Adipocyte (in vitro differentiated cells): ENCODE results near the gene GHR.

Source experiments
- DNase-seq: peaks from one replicate; pipeline ENCODE4 v3.0.0-alpha.2; 2015; ENCODE audit warnings: low read depth
- H3K27me3 ChIP-seq: replicated peaks from 2 replicates; pipeline ENCODE4 v1.7.0; 2013; ENCODE audit warnings: mild to moderate bottlenecking, low read length, moderate library complexity; ENCODE audit not compliant: control insufficient read depth, insufficient read depth
- H3K36me3 ChIP-seq: 2 replicates; pipeline ENCODE4 v1.7.0; 2013; ENCODE audit warnings: low read length, mild to moderate bottlenecking, moderate library complexity; ENCODE audit not compliant: control insufficient read depth, insufficient read depth, severe bottlenecking
- H3K4me1 ChIP-seq: 2 replicates; pipeline ENCODE4 v1.7.0; 2013; ENCODE audit warnings: mild to moderate bottlenecking, low read length, moderate library complexity; ENCODE audit not compliant: control insufficient read depth, insufficient read depth
- H3K4me3 ChIP-seq: 2 replicates; pipeline ENCODE4 v1.7.0; 2013; ENCODE audit warnings: mild to moderate bottlenecking, low read length, moderate library complexity
- H3K9ac ChIP-seq: 2 replicates; pipeline ENCODE4 v1.7.0; 2013; ENCODE audit warnings: mild to moderate bottlenecking, low read length, moderate library complexity
- H3K9me3 ChIP-seq: 2 replicates; pipeline ENCODE4 v1.7.0; 2013; ENCODE audit warnings: mild to moderate bottlenecking, low read length, moderate library complexity; ENCODE audit not compliant: control insufficient read depth

Gene GHR

DNA sequence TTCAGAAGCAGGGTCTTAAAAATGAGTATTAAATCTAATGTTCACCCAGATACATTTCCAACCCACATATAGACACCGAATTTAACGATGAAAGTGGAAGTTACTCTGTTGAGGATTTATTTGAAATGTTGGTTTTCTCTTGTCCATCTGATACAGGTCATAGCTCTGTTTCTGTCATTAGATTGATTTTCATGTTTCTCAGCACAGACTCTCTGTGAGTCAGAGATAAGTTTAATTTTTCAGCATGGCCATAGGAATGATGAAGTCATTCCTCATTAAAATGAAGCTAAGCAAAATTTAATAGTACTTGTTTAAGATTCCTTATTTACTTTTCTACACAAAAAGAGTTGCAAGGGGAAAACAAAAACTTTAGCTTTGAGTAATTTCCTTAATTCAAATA is 38.8 kb downstream of the GHR start:
- Histone ChIP-seq H3K4me1 (no peaks in the 10 kb centered on the region), H3K9me3 (no peaks in the 10 kb centered on the region), H3K4me3 (no peak overlapping the region), H3K36me3 (peaks cover 10% of the 10 kb centered on the region), H3K27me3 (no peaks in the 10 kb centered on the region), H3K9ac (no peak overlapping the region)
- no peak for DNase-seq

DNA sequence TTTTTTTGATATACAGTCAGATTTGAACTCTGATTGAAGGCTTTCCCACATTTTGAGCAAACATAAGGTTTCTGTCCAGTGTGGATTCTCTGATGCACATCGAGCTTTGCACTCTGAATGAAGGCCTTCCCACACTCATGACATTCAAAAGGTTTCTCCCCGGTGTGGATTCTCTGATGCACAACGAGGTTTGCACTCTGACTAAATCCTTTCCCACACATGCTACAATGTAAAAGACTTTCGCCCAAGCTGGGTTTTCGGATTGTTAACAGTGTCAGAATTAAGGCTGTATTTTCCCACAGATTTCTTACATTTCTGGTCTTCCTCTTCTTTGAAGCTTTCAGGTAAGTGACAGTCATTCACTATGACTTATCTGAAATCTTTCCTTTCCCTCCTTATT is 44.3 kb downstream of the GHR start:
- Histone ChIP-seq H3K4me3 (no peak overlapping the region), H3K36me3 (peaks cover 37% of the 10 kb centered on the region), H3K9ac (no peak overlapping the region), H3K27me3 (no peaks in the 10 kb centered on the region), H3K9me3 (no peaks in the 10 kb centered on the region), H3K4me1 (peaks cover 7% of the 10 kb centered on the region)
- no peak for DNase-seq

DNA sequence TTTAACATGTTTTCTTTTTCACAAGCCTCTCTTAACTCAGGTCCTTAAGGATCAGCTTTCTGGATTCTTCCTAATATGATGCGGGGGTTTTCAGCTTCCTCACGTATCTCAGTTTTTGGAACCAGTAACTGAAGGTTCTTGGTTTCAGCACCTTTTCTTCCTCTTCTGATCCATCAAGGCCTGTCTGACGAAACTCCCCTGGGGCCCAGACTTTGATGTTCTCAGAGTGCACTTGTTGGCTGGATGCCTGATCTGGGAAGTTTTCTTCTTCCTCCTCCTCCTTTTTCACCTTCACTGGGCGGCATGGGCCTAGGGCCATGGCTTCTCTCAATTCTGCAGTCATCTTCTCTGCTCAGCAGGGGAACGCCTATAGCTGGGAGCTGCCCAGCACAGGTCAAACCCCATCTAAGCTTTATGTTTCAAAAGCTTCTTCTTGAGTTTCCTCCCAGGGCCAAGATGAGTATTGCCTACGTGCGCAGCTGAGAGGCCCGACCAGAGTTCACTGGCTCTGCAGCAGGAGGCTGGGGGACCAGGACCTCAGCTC is 44.8 kb downstream of the GHR start:
- no peak for DNase-seq
- no peak overlapping the region for H3K9ac ChIP-seq
- no peak overlapping the region for H3K4me3 ChIP-seq
- H3K27me3 ChIP-seq: no peaks in the 10 kb centered on the region
- peaks cover 37% of the 10 kb centered on the region for H3K36me3 ChIP-seq
- H3K9me3 ChIP-seq: no peaks in the 10 kb centered on the region
- peaks cover 11% of the 10 kb centered on the region for H3K4me1 ChIP-seq

DNA sequence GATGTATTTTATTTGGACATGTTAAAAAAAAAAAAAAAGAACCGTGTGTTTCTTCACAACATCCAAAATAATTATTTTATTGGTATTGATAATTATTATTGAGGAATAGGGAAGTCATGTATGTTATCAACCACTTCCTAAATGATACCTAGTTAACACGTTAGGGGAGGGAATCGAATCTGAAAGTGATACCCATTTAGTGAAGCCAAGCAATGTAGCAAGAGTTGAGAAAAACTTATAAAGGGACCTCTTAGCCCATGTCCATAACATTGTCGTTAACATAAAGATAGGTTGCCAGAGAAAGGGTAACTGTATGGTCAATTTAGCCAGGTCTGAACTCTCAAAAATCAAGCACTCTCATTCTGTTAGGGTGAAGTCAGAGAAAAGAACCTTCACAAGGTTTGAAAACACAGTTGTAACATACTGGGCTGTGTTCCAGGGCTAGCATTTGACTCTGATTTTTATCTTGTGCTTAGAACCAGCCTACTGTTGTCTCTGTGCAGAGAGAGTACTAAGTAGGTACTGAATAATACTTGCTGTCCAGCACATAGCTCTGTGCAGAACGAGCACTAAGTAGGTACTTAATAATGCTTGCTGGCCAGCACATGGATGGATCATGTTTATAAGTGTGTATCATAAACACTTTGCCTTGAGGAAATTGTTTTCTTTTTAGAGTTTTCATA is 60.4 kb downstream of the GHR start:
- no peak overlapping the region for H3K4me3 ChIP-seq
- H3K36me3 ChIP-seq: peaks cover 39% of the 10 kb centered on the region
- DNase-seq: peak; percentile 25
- no peak overlapping the region for H3K9ac ChIP-seq
- no peaks in the 10 kb centered on the region for H3K27me3 ChIP-seq
- peaks cover 7% of the 10 kb centered on the region for H3K4me1 ChIP-seq
- H3K9me3 ChIP-seq: no peaks in the 10 kb centered on the region

DNA sequence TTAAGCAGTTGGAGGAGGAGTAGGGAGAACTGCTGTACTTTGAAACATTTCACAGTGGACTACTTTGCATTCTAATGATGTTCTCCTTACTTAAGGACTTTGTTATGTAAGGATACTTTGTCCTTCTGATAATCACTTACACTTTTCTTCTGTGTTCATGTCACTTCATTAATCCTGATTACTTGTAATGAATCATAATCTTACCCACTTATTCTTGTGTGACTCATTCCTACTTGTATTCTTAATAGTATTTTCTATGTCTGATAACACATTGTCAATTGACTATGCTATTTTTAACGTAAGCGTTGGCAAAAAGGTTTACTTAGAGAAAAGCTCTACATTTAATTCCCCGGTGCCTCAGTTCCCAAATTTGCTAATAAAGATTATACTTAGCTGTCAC is 63.8 kb downstream of the GHR start:
- Histone ChIP-seq H3K36me3 (peaks cover 47% of the 10 kb centered on the region), H3K27me3 (no peaks in the 10 kb centered on the region), H3K9ac (no peak overlapping the region), H3K4me3 (no peak overlapping the region), H3K4me1 (peaks cover 21% of the 10 kb centered on the region), H3K9me3 (no peaks in the 10 kb centered on the region)
- DNase-seq: no peak

DNA sequence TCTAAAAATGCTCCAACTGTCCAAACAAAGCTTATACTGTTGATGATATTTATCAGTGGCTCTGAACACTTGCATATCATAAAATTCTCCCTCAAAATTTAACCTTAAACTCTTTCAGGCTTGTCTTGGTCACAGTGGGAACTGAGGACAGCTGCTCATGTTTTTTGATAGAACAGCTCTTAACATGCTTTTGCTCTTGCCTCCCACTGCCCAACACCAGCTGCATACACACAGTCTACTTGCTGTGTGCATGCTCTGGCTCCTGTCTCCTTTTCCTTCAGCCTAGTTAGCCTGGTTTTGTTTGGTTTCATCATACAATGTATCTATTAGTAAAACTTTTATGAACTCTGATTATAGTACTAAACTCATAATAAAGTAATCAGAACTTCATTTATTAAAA is 64.6 kb downstream of the GHR start:
- H3K36me3 ChIP-seq: peaks cover 45% of the 10 kb centered on the region
- H3K9me3 ChIP-seq: no peaks in the 10 kb centered on the region
- peaks cover 28% of the 10 kb centered on the region for H3K4me1 ChIP-seq
- H3K9ac ChIP-seq: no peak overlapping the region
- no peaks in the 10 kb centered on the region for H3K27me3 ChIP-seq
- H3K4me3 ChIP-seq: no peak overlapping the region
- no peak for DNase-seq

DNA sequence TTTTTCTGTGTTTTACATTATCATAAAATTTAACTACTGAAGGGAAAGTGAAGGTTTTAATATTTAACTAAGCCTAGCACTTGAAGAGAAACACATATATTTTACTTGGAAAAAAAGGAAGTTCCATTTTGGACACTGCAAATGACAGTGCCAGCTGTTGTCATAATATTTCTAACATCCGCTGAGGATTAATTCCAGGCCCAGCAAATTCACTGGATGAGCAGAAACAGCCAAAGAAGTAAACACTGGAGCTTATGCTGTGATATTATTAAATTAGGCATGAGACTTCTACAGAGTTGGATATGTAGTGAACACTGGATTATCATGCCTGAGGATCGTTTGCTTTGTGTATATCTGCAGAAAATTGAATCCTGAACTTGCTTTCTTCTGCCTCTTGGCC is 67.6 kb downstream of the GHR start:
- no peak for DNase-seq
- Histone ChIP-seq H3K9ac (no peak overlapping the region), H3K27me3 (no peaks in the 10 kb centered on the region), H3K4me3 (no peak overlapping the region), H3K4me1 (peaks cover 42% of the 10 kb centered on the region), H3K9me3 (no peaks in the 10 kb centered on the region), H3K36me3 (peaks cover 23% of the 10 kb centered on the region)

DNA sequence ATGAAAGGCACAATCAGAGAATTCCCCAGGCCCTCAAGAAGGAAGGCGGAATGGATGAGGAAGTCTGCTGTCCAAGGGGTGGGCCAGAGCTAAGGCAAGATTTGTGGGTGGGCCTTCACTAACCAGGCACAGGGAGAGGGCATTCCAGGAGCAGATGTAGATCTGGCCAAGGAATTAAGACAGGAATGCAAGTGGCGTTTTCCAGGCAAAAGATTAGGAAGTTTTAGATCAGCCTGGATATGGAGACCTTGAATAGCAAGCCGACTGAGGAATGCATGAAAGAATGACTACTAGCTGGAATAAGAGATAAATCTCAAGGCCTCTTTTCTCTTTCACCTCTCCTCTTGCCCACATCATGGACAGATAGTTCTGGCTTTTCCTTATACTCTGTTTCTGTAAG is 68.5 kb downstream of the GHR start:
- no peak for DNase-seq
- no peaks in the 10 kb centered on the region for H3K9me3 ChIP-seq
- H3K9ac ChIP-seq: peak overlapping the region; percentile 14
- no peaks in the 10 kb centered on the region for H3K27me3 ChIP-seq
- peaks cover 18% of the 10 kb centered on the region for H3K36me3 ChIP-seq
- H3K4me3 ChIP-seq: no peak overlapping the region
- peaks cover 50% of the 10 kb centered on the region for H3K4me1 ChIP-seq

DNA sequence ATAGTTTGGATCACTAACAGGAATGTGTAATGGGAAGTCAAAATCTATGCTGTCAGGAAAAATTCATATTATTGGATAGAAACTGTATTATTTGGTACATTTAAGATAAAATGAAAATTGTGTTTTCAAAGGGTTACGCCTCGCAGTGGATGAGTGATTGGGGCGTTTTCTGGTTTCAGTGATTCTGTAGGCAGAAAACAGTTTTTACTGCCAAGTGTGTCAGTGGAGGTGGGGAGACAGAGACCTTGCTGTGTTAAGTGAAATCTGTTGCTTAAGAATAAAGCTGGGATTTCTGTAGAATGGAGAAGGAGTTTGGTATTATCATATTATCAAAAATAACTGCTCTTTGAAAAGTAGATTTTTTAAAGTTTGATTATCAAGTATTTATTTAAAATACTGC is 69.7 kb downstream of the GHR start:
- H3K9me3 ChIP-seq: no peaks in the 10 kb centered on the region
- DNase-seq: no peak
- H3K27me3 ChIP-seq: no peaks in the 10 kb centered on the region
- H3K4me1 ChIP-seq: peaks cover 62% of the 10 kb centered on the region
- H3K36me3 ChIP-seq: peaks cover 14% of the 10 kb centered on the region
- no peak overlapping the region for H3K4me3 ChIP-seq
- no peak overlapping the region for H3K9ac ChIP-seq

DNA sequence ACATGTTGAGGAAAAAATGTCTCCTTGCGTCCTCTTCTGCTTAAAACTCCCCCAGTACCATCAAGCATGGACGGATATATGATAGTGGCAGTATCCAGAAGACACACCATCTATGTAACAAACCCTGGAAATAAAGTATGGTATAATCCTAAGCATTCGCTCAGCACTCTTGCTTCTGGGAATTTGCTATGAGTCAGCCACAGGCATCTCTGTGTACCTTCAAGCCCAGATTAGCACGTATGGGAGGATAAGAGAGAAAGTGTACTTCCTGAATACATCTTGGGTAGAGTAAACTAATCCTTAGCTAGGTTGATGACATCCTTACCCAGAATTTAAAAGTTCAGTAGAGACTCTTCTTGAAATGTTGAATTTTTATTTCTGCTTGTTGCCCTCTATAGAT is 71.2 kb downstream of the GHR start:
- Histone ChIP-seq H3K4me3 (no peak overlapping the region), H3K9ac (no peak overlapping the region), H3K9me3 (no peaks in the 10 kb centered on the region), H3K36me3 (peaks cover under 1% of the 10 kb centered on the region), H3K27me3 (no peaks in the 10 kb centered on the region), H3K4me1 (peaks cover 65% of the 10 kb centered on the region)
- DNase-seq: no peak

DNA sequence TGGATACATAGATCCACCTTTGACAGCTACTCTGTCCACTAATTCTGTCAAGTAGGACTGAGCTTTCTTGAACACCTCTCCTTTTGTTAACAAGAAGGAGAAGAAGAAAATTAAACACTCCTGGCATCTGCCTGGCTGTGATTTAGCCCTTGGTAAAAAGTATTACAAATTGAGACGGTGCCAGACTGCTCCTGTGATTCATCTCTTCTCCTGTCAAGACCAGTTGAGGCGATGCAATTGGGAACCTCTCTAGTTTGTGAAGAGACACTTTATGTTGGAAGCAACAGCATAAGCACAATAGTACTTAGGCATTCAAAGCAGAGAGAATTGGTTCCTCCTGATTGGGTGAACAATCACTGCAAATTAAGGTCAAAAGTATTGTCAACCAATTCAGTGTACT is 72.7 kb downstream of the GHR start:
- Histone ChIP-seq H3K27me3 (no peaks in the 10 kb centered on the region), H3K36me3 (peaks cover 5% of the 10 kb centered on the region), H3K4me3 (peak overlapping the region; percentile 14), H3K4me1 (peaks cover 64% of the 10 kb centered on the region), H3K9me3 (no peaks in the 10 kb centered on the region), H3K9ac (no peak overlapping the region)
- peak; percentile 15 for DNase-seq
